Retinal pigment epithelial cell (primary cell): ENCODE measurements around the gene TBR1.

Source experiments
- DNase-seq: peaks from one replicate; pipeline ENCODE4 v3.0.0-alpha.2; 2010; ENCODE audit warnings: low read depth
- H3K4me3 ChIP-seq: 2 replicates; pipeline ENCODE4 v1.5.1; 2011; ENCODE audit warnings: mild to moderate bottlenecking, low read length, control low read depth, moderate library complexity
- CTCF ChIP-seq: conservative IDR thresholded peaks from 2 replicates; pipeline ENCODE4 v1.5.1; 2011; ENCODE audit warnings: low read depth, low read length, control low read depth, inconsistent platforms

TBR1 gene

GRCh38 chr2:161471631-161472030, 55.5 kb downstream of the TBR1 start:
- no peak overlapping the region for H3K4me3 ChIP-seq
- no peak for TF ChIP-seq CTCF

DNA sequence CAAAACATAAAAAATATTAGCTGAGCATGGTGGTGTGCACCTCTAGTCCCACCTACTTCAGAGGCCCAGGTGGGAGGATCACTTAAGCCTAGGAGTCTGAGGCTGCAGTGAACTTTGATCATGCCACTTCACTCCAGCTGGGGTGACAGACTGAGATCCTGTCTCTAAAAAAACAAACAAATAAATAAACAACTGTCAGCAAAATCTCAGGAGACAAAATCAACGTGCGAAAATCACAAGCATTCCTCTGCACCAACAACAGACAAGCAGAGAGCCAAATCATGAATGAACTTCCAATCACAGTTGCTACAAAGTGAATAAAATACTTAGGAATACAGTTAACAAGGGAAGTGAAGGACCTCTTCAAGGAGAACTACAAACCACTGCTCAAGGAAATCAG, 58.8 kb downstream of the TBR1 start:
- no peak overlapping the region for H3K4me3 ChIP-seq
- TF ChIP-seq CTCF, result no peak
- no peak for DNase-seq

More at GRCh38 chr2:161471631-161472030, 55.5 kb downstream of the TBR1 start:
- DNase-seq, result no peak
